ENCODE data around the gene SLC25A28.

SLC25A28 gene

GRCh38 chr10:99583687-99584086 lies 36.6 kb downstream of the SLC25A28 start:
- no peak for DNase-seq

- DNase-seq = no peak
Measured at GRCh38 chr10:99582255-99582770, 37.9 kb downstream of the SLC25A28 start.

- no peak for DNase-seq
Measured at GRCh38 chr10:99579971-99580370, 40.3 kb downstream of the SLC25A28 start.

- no peak for DNase-seq
Measured at GRCh38 chr10:99573790-99574189, 46.4 kb downstream of the SLC25A28 start.

- DNase-seq = no peak
Measured at GRCh38 chr10:99571816-99572215, 48.4 kb downstream of the SLC25A28 start.

GRCh38 chr10:99569961-99570360 lies 50.3 kb downstream of the SLC25A28 start:
- no peak for DNase-seq

GRCh38 chr10:99569253-99569939 lies 50.8 kb downstream of the SLC25A28 start:
- DNase-seq = no peak

- no peak for DNase-seq
Measured at GRCh38 chr10:99565166-99565565, 55.1 kb downstream of the SLC25A28 start.

- no peak for DNase-seq
Measured at GRCh38 chr10:99564361-99564760, 55.9 kb downstream of the SLC25A28 start.

GRCh38 chr10:99562631-99563030 lies 57.6 kb downstream of the SLC25A28 start:
- no peak for DNase-seq
